Trophoblast cell (in vitro differentiated cells and primary cell): ENCODE measurements around the gene PNMA8C.
"Not testable (repeated sequence)": the region's sequence is repeated elsewhere in the genome, so short reads cannot be mapped to it uniquely, and the experiment has no call there.

ENCODE experiments used
- DNase-seq, 2 donors: peaks; one replicate each; pipeline ENCODE4 v3.0.0-alpha.2; 2016
- H2AFZ ChIP-seq: 2 replicates; pipeline ENCODE4 v1.6.1; 2013; ENCODE audit warnings: low read length, moderate library complexity, mild to moderate bottlenecking; ENCODE audit not compliant: insufficient read depth, poor library complexity
- H2AK5ac ChIP-seq: 2 replicates; pipeline ENCODE4 v1.6.1; 2013; ENCODE audit warnings: mild to moderate bottlenecking, low read length
- H2BK120ac ChIP-seq: 2 replicates; pipeline ENCODE4 v1.6.1; 2013; ENCODE audit warnings: low read length, mild to moderate bottlenecking, moderate library complexity; ENCODE audit not compliant: insufficient read depth, poor library complexity
- H2BK12ac ChIP-seq: 2 replicates; pipeline ENCODE4 v1.6.1; 2013; ENCODE audit warnings: mild to moderate bottlenecking, low read length, moderate library complexity
- H2BK5ac ChIP-seq: 2 replicates; pipeline ENCODE4 v1.6.1; 2013; ENCODE audit warnings: low read length, low read depth, moderate library complexity, mild to moderate bottlenecking; ENCODE audit not compliant: poor library complexity
- H3K14ac ChIP-seq: 2 replicates; pipeline ENCODE4 v1.6.1; 2013; ENCODE audit warnings: mild to moderate bottlenecking, low read length
- H3K18ac ChIP-seq: 2 replicates; pipeline ENCODE4 v1.6.1; 2013; ENCODE audit warnings: mild to moderate bottlenecking, low read length
- H3K23ac ChIP-seq: 2 replicates; pipeline ENCODE4 v1.6.1; 2013; ENCODE audit warnings: low read length
- H3K27ac ChIP-seq: 2 replicates; pipeline ENCODE4 v1.5.1; 2013; ENCODE audit warnings: low read depth, mild to moderate bottlenecking, inconsistent platforms, low read length, moderate library complexity
- H3K27me3 ChIP-seq: 2 replicates; pipeline ENCODE4 v1.6.1; 2013; ENCODE audit warnings: inconsistent platforms, mild to moderate bottlenecking, low read length, moderate library complexity; ENCODE audit not compliant: insufficient read depth
- H3K36me3 ChIP-seq, 2 experiments: 1 replicate in 1 of 2; 2 replicates in 1 of 2; pipeline ENCODE4 v1.6.1; 2013; ENCODE audit warnings: low read length in 2 of 2, mild to moderate bottlenecking in 2 of 2, moderate library complexity in 1 of 2; ENCODE audit not compliant: insufficient read depth in 2 of 2, control insufficient read depth in 1 of 2
- H3K4ac ChIP-seq: 2 replicates; pipeline ENCODE4 v1.6.1; 2013; ENCODE audit warnings: low read depth, mild to moderate bottlenecking, low read length, moderate library complexity
- H3K4me1 ChIP-seq, 2 experiments: 1 replicate in 1 of 2; 2 replicates in 1 of 2; pipeline ENCODE4 v1.6.1; 2013; ENCODE audit warnings: low read length in 2 of 2, mild to moderate bottlenecking in 2 of 2, moderate library complexity in 1 of 2; ENCODE audit not compliant: insufficient read depth in 2 of 2, control insufficient read depth in 1 of 2
- H3K4me2 ChIP-seq: 2 replicates; pipeline ENCODE4 v1.6.1; 2013; ENCODE audit warnings: inconsistent platforms, mild to moderate bottlenecking, low read length, moderate library complexity
- H3K4me3 ChIP-seq: 2 replicates; pipeline ENCODE4 v1.5.1; 2013; ENCODE audit warnings: mild to moderate bottlenecking, low read depth, low read length, inconsistent platforms
- H3K79me1 ChIP-seq: one replicate; pipeline ENCODE4 v1.6.1; 2013; ENCODE audit warnings: low read length
- H3K79me2 ChIP-seq: 2 replicates; pipeline ENCODE4 v1.6.1; 2013; ENCODE audit warnings: low read length, mild to moderate bottlenecking; ENCODE audit not compliant: control insufficient read depth, insufficient read depth, poor library complexity
- H3K9ac ChIP-seq: 2 replicates; pipeline ENCODE4 v1.6.1; 2013; ENCODE audit warnings: mild to moderate bottlenecking, low read length
- H3K9me3 ChIP-seq: 2 replicates; pipeline ENCODE4 v1.6.1; 2013; ENCODE audit warnings: low read depth, mild to moderate bottlenecking, control low read depth, inconsistent platforms, low read length; ENCODE audit not compliant: insufficient read depth
- H4K12ac ChIP-seq: 2 replicates; pipeline ENCODE4 v1.6.1; 2013; ENCODE audit warnings: low read depth, mild to moderate bottlenecking, low read length, moderate library complexity
- H4K8ac ChIP-seq: 2 replicates; pipeline ENCODE4 v1.6.1; 2013; ENCODE audit warnings: low read depth, mild to moderate bottlenecking, low read length, moderate library complexity
- H4K91ac ChIP-seq: one replicate; pipeline ENCODE4 v1.6.1; 2013; ENCODE audit warnings: low read depth, mild to moderate bottlenecking, low read length, moderate library complexity
- WGBS: extraction: QIAGEN DNeasy Blood & Tissue Kit; methylation state at CpG from one replicate; pipeline ENCODE4 v1.1.7; 2013; ENCODE audit warnings: missing lambda C conversion rate; ENCODE audit not compliant: insufficient read length, insufficient coverage; ENCODE audit errors: extremely low coverage; 5-methylcytosine and 5-hydroxymethylcytosine counted together

The PNMA8C gene

GRCh38 chr19:46442808-46443450 is 14.2 kb upstream of the PNMA8C start:
- Histone ChIP-seq H3K14ac (no peak overlapping the region), H3K4me3 (no peak overlapping the region), H3K9ac (no peak overlapping the region), H2BK12ac (no peak overlapping the region), H3K36me3 (no peaks in the 10 kb centered on the region), H3K23ac (no peak overlapping the region), H3K4ac (no peak overlapping the region), H3K79me2 (no peaks in the 10 kb centered on the region), H2AFZ (no peak overlapping the region), H3K4me1 (no peaks in the 10 kb centered on the region), H2AK5ac (no peak overlapping the region), H2BK120ac (no peak overlapping the region), H2BK5ac (no peak overlapping the region), H4K91ac (no peak overlapping the region), H4K8ac (no peak overlapping the region), H3K79me1 (no peaks in the 10 kb centered on the region), H3K9me3 (no peaks in the 10 kb centered on the region), H3K27ac (no peak overlapping the region), H3K18ac (no peak overlapping the region), H4K12ac (no peak overlapping the region), H3K4me2 (no peak overlapping the region), H3K27me3 (no peaks in the 10 kb centered on the region)
- DNase-seq, result peak in 1 of 2 donors; percentile 16
- WGBS, result no CpG with 5 or more reads among the region's 8 CpGs

- H3K36me3 ChIP-seq, result no peaks in the 10 kb centered on the region
- no peak overlapping the region for H2AK5ac ChIP-seq
- H3K14ac ChIP-seq, result no peak overlapping the region
- no peaks in the 10 kb centered on the region for H3K79me1 ChIP-seq
- no peak overlapping the region for H4K8ac ChIP-seq
- H3K4me3 ChIP-seq, result no peak overlapping the region
- no CpG with 5 or more reads among the region's 1 CpG for WGBS
- no peak for DNase-seq
- no peaks in the 10 kb centered on the region for H3K27me3 ChIP-seq
- no peak overlapping the region for H4K91ac ChIP-seq
- no peak overlapping the region for H2BK120ac ChIP-seq
- no peaks in the 10 kb centered on the region for H3K9me3 ChIP-seq
- H3K27ac ChIP-seq, result no peak overlapping the region
- H4K12ac ChIP-seq, result no peak overlapping the region
- H2BK5ac ChIP-seq, result no peak overlapping the region
- no peaks in the 10 kb centered on the region for H3K4me1 ChIP-seq
- H3K9ac ChIP-seq, result no peak overlapping the region
- H2BK12ac ChIP-seq, result no peak overlapping the region
- H2AFZ ChIP-seq, result no peak overlapping the region
- no peak overlapping the region for H3K4me2 ChIP-seq
- H3K79me2 ChIP-seq, result no peaks in the 10 kb centered on the region
- no peak overlapping the region for H3K4ac ChIP-seq
- no peak overlapping the region for H3K18ac ChIP-seq
- H3K23ac ChIP-seq, result no peak overlapping the region
Measured at GRCh38 chr19:46441866-46442265, 13.1 kb upstream of the PNMA8C start.

GRCh38 chr19:46435689-46436088 is 7.0 kb upstream of the PNMA8C start:
- WGBS, result no CpG with 5 or more reads among the region's 4 CpGs
- H3K4me1 ChIP-seq, H2AK5ac ChIP-seq, H3K9ac ChIP-seq, H3K9me3 ChIP-seq, H2BK5ac ChIP-seq, H3K4me3 ChIP-seq, H3K4me2 ChIP-seq, H3K79me2 ChIP-seq, H3K79me1 ChIP-seq, H3K27ac ChIP-seq, H3K4ac ChIP-seq, DNase-seq, H4K8ac ChIP-seq, H4K91ac ChIP-seq, H3K36me3 ChIP-seq, H2BK120ac ChIP-seq, H3K14ac ChIP-seq, H3K27me3 ChIP-seq, H2AFZ ChIP-seq, H3K18ac ChIP-seq, H2BK12ac ChIP-seq, H4K12ac ChIP-seq, H3K23ac ChIP-seq: not testable (repeated sequence)

GRCh38 chr19:46435009-46435408 is 6.3 kb upstream of the PNMA8C start:
- H3K27me3 ChIP-seq, result no peaks in the 10 kb centered on the region
- H3K4me3 ChIP-seq, result no peak overlapping the region
- H2AFZ ChIP-seq, result no peak overlapping the region

More at GRCh38 chr19:46435009-46435408, 6.3 kb upstream of the PNMA8C start:
- Histone ChIP-seq H3K36me3 (no peaks in the 10 kb centered on the region), H4K91ac (no peak overlapping the region), H2AK5ac (no peak overlapping the region), H2BK120ac (no peak overlapping the region), H3K79me1 (no peaks in the 10 kb centered on the region), H3K23ac (peak overlapping the region; percentile 89), H3K79me2 (no peaks in the 10 kb centered on the region), H4K12ac (no peak overlapping the region), H3K9ac (peak overlapping the region; percentile 12), H3K18ac (no peak overlapping the region), H3K4me1 (no peaks in the 10 kb centered on the region), H2BK5ac (no peak overlapping the region), H3K14ac (no peak overlapping the region), H3K27ac (no peak overlapping the region), H3K4ac (no peak overlapping the region), H3K4me2 (no peak overlapping the region), H4K8ac (no peak overlapping the region), H2BK12ac (no peak overlapping the region), H3K9me3 (no peaks in the 10 kb centered on the region)
- no CpG with 5 or more reads among the region's 6 CpGs for WGBS
- DNase-seq, result no peak
